ENCODE measurements around the gene A2M.

DNA sequence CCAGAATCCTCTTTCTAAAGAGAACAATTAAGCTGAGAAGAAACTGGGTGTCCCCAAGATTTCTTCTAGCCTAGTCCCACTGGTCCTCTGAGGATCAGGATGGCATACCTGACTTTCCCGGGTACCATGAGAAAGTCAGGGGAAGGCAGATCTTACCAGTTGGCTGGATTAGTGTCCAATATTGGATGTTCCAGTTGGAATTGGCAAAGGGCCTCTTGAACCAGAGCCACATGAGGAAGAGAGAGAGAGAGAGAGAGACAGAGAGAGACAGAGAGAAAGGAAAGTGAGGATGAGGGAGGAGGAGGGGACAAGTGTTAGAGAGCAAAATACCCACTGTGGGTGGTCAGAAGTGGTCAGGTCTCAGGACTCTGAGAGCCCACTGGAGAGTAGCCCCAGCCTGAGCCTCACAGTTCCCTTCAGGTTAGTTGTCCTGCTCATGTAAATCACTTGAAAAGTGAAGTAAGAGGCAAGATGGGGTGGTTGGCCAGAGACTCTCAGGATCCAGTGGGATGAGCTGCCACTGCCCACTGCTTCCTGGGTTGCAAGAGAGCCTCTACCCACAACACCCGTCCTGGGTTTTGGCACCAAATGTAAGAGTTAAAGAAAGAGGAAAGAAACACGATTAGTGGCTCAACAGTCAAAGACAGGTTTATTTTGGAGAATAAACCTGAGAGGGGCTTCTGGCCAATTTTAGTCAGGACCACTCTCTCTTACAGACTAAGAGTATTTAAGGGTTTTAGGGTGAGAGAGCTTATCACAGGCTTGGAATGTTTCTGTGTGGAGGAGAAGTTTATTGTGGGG is 28.4 kb upstream of the A2M start:
- TF ChIP-seq CTCF (IDR thresholded peaks at IDR 0.05 in 4 of 5, conservative IDR thresholded peaks at IDR 0.05 in 1 of 5) = no peak
- TF ChIP-seq POLR2A (IDR thresholded peaks at IDR 0.05) = no peak
